Prostate gland (tissue), 2 donors: ENCODE results near the gene SIDT1.
A peak's percentile ranks its signal among the peaks of the same experiment; 100 is the strongest.

Source experiments
- CTCF ChIP-seq, 4 experiments: fragments of 200-600 bp in 2 of 4; fragments of 450-650 bp in 2 of 4; sonication (generic) in 2 of 4; IDR thresholded peaks; 1 replicate in 3 of 4; 2 replicates in 1 of 4; pipeline ENCODE4 v1.5.1; 2016 to 2019; ENCODE audit warnings: antibody characterized with exemption in 4 of 4, mild to moderate bottlenecking in 2 of 4, moderate library complexity in 2 of 4
- POLR2A ChIP-seq: fragments of 450-650 bp; IDR thresholded peaks from one replicate; pipeline ENCODE4 v1.6.1; 2016; ENCODE audit warnings: antibody characterized with exemption, mild to moderate bottlenecking
- POLR2AphosphoS5 ChIP-seq: sonication (generic); formaldehyde crosslinking; IDR thresholded peaks from one replicate; pipeline ENCODE4 v1.6.1; 2017; ENCODE audit warnings: antibody characterized with exemption

DNA sequence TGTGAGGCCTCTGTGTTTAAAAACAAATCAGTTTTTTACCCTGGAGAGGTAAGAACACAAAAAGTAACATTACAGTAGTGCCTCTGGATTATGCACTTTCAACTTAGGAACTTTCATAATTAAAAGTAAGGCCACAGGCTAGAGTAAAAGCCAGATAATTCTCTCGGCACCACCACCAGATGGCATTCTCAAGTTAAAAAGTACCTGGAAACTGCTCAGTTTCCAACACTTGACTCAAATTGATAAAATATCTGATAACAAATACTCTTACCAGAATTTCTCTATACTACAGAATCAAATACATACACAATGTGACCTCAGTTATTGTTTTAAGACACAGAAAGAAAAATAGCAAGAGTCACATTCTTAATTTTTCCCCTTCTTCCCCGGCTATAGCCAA, 37.3 kb upstream of the SIDT1 start:
- TF ChIP-seq CTCF (IDR thresholded peaks at IDR 0.05) (peak in 3 of 4 experiments; percentile 48 to 65 (median 65)), POLR2AphosphoS5 (peak; percentile 7), POLR2A (no peak)
